ENCODE data around the gene ABLIM2. TPM values are rescaled to one million over a fixed set of nuclear protein-coding genes. Genes with fewer than 3 reads are reported as not detected.
"Not testable (repeated sequence)": the region's sequence is repeated elsewhere in the genome, so short reads cannot be mapped to it uniquely, and the experiment has no call there.

Gene ABLIM2
- total and polyA plus RNA-seq, 5 donors from 2014 or later = 0.88 to 2.0 (median 1.2) TPM

DNA sequence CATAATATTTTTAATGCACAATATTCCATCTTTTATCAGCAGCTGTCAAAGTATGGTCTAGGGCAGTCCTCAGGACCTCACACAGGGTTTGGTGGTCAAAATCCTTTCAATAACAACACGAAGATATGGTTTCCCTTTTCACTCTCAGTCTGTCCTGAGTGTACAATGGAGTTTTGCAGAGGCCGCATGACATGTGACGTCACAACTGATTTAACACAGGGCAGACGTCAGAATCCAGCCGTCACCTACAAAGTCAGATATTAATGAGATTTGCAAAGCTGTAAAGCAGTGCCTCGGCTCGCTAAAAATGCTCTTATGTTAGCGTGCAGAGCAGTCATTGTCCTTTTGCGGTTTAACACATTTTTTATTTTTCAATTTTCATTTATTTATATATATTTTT lies 12.5 kb downstream of the ABLIM2 start:
- Histone ChIP-seq H3K9me3 (ENCODE audit: control insufficient read depth in 2 of 2, low read length in 2 of 2) (no peaks in the 10 kb centered on the region), H3K27me3 (ENCODE audit: control insufficient read depth, insufficient read depth, low read length) (no peaks in the 10 kb centered on the region), H3K4me1 (ENCODE audit: control insufficient read depth, insufficient read depth, low read length, poor library complexity, severe bottlenecking) (no peaks in the 10 kb centered on the region), H3K36me3 (ENCODE audit: control insufficient read depth, insufficient read depth, low read length) (no peaks in the 10 kb centered on the region), H3K27ac (ENCODE audit: insufficient read depth, low read length, poor library complexity, severe bottlenecking) (no peak overlapping the region), H3K4me3 (ENCODE audit: low read depth, low read length) (no peak overlapping the region)
- no peak for ATAC-seq (ENCODE audit: low read depth in 2 of 2)
- Mint-ChIP-seq H3K4me1 (peaks cover 0 to 2% (median 0%) of the 10 kb centered on the region in 4 donors), H3K9me3 (peaks cover 0 to 3% (median 1%) of the 10 kb centered on the region in 7 donors), H3K27me3 (peaks cover 9% of the 10 kb centered on the region), H3K4me3 (no peak overlapping the region), H3K36me3 (no peaks in the 10 kb centered on the region), H3K27ac (no peak overlapping the region)
- no peak for DNase-seq

DNA sequence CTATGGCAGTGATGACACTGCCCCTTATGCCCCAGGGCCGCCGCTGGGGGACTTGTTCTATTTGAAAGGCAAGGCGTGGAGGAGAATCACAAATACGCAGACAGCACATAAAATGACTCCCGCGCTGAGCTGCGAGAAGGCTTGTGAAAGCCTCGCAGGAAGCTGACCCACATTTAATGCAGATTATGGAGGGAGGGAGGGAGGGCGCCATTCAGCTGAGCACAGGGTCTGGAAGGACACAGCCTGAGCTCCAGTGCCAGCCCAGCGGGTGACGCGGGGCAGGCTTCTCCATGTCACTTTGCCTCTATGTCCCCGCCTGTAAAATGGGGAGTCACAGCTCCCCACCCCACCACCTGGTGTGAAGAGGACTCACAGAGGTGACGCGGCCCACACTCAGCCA lies 14.3 kb downstream of the ABLIM2 start:
- no peak for ATAC-seq (ENCODE audit: low read depth in 2 of 2)
- peaks cover 14% of the 10 kb centered on the region for H3K27me3 Mint-ChIP-seq

DNA sequence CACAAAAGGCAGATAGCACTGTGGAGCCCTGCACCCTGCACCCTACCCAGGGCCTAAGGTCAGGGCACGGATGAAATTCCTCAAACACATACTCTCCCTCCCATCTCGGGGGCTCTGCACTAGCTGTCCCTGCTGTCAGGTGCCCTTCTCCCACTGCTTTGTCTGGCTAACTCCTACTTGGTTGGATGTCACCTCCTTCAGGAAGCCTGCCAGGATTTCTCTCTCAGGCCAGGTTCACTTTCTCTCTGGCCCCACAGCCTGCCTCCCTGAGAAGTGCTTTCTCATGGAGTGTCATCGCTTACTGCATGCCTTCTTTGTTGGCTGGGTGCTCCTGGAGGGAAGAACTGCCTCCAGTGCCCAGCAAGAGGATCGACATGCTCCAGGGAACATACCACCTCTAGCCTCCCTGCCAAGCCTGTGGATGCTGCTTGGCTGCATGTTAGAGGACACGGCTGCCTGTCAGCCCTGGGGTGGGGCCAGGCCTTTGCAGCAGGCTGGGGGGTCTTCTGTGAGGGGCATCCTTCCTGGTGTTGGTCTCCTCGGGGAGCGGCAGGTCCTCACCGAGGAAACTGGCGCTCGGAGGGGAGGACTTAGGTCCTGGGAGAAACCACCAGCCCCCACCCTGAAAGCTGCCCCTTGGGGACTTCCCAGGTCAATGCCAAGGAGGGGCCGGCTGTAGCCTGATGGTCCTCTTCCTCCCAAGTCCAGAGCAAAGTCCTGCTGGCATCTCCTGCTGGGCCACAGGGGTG lies 15.0 kb downstream of the ABLIM2 start:
- Histone ChIP-seq H3K4me3 (ENCODE audit: low read depth, low read length) (no peak overlapping the region), H3K4me1 (ENCODE audit: control insufficient read depth, insufficient read depth, low read length, poor library complexity, severe bottlenecking) (no peaks in the 10 kb centered on the region), H3K27ac (ENCODE audit: insufficient read depth, low read length, poor library complexity, severe bottlenecking) (no peak overlapping the region), H3K36me3 (ENCODE audit: control insufficient read depth, insufficient read depth, low read length) (no peaks in the 10 kb centered on the region), H3K27me3 (ENCODE audit: control insufficient read depth, insufficient read depth, low read length) (no peaks in the 10 kb centered on the region), H3K9me3 (ENCODE audit: control insufficient read depth in 2 of 2, low read length in 2 of 2) (no peaks in the 10 kb centered on the region)
- Mint-ChIP-seq H3K4me3 (no peak overlapping the region), H3K36me3 (peaks cover 5% of the 10 kb centered on the region), H3K4me1 (peaks cover 0 to 2% (median 0%) of the 10 kb centered on the region in 4 donors), H3K27me3 (peaks cover 18% of the 10 kb centered on the region), H3K9me3 (peaks cover 2 to 9% (median 4%) of the 10 kb centered on the region in 7 donors), H3K27ac (no peak overlapping the region)
- ATAC-seq (ENCODE audit: low read depth in 2 of 2) (no peak), DNase-seq (no peak)

More for the DNA sequence above, 14.3 kb downstream of the ABLIM2 start:
- DNase-seq = no peak
- no peaks in the 10 kb centered on the region for H3K36me3 ChIP-seq (ENCODE audit: control insufficient read depth, insufficient read depth, low read length)
- Mint-ChIP-seq H3K36me3 (peaks cover 3% of the 10 kb centered on the region), H3K27ac (no peak overlapping the region), H3K4me3 (no peak overlapping the region), H3K9me3 (peaks cover 1 to 8% (median 3%) of the 10 kb centered on the region in 7 donors), H3K4me1 (peaks cover 0 to 2% (median 0%) of the 10 kb centered on the region in 4 donors)
- H3K27me3 ChIP-seq (ENCODE audit: control insufficient read depth, insufficient read depth, low read length) = no peaks in the 10 kb centered on the region
- no peak overlapping the region for H3K27ac ChIP-seq (ENCODE audit: insufficient read depth, low read length, poor library complexity, severe bottlenecking)
- no peaks in the 10 kb centered on the region for H3K9me3 ChIP-seq (ENCODE audit: control insufficient read depth in 2 of 2, low read length in 2 of 2)
- no peaks in the 10 kb centered on the region for H3K4me1 ChIP-seq (ENCODE audit: control insufficient read depth, insufficient read depth, low read length, poor library complexity, severe bottlenecking)
- H3K4me3 ChIP-seq (ENCODE audit: low read depth, low read length) = no peak overlapping the region

DNA sequence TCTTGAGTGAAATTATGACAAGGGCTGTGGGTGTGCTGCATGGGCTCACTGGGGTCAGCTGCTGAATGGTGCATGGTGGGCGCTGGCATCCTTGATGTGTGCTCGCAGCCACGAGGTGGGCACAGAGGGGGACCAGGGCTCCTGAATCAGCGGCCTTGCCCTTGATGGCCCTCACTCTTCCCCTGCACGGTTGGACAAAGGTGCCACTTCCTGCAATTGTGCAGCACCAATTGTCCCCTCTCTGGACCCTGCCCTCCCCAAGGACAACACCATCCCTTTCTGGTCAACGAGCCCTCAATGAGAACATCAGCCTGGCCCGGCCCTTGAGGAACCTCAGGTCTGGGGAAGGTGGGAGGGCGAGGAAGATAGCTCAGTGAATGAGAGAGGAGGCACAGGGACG lies 16.1 kb downstream of the ABLIM2 start:
- Mint-ChIP-seq H3K36me3 (peaks cover 11% of the 10 kb centered on the region), H3K4me1 (peaks cover 0 to 2% (median 0%) of the 10 kb centered on the region in 4 donors), H3K9me3 (peaks cover 3 to 9% (median 4%) of the 10 kb centered on the region in 7 donors), H3K27ac (no peak overlapping the region), H3K4me3 (no peak overlapping the region), H3K27me3 (peaks cover 20% of the 10 kb centered on the region)
- no peaks in the 10 kb centered on the region for H3K36me3 ChIP-seq (ENCODE audit: control insufficient read depth, insufficient read depth, low read length)
- no peaks in the 10 kb centered on the region for H3K4me1 ChIP-seq (ENCODE audit: control insufficient read depth, insufficient read depth, low read length, poor library complexity, severe bottlenecking)
- H3K9me3 ChIP-seq (ENCODE audit: control insufficient read depth in 2 of 2, low read length in 2 of 2) = no peaks in the 10 kb centered on the region
- DNase-seq = no peak
- H3K4me3 ChIP-seq (ENCODE audit: low read depth, low read length) = no peak overlapping the region
- no peak for ATAC-seq (ENCODE audit: low read depth in 2 of 2)
- H3K27me3 ChIP-seq (ENCODE audit: control insufficient read depth, insufficient read depth, low read length) = no peaks in the 10 kb centered on the region
- no peak overlapping the region for H3K27ac ChIP-seq (ENCODE audit: insufficient read depth, low read length, poor library complexity, severe bottlenecking)

DNA sequence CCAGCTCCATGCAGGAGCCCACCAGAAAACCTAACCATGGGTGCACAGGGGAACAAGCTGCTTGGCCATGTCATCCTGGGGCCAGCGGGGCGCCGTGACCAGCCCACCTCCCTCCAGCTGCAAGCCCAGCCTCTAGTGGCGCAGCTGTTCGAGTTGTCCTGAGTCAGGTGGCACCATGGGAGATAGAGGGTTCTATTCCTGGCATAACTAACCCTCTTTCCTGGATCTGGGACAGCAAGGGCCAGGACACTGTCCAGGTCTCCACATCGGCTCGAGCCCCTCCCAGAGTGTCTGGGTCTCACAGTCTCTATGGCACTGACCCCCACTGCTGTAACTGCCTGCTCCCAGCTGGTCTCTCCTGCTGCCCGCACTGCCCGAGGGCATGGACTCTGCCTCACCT lies 16.7 kb downstream of the ABLIM2 start:
- no peak overlapping the region for H3K27ac ChIP-seq (ENCODE audit: insufficient read depth, low read length, poor library complexity, severe bottlenecking)
- H3K4me1 Mint-ChIP-seq = no peaks in the 10 kb centered on the region
- no peaks in the 10 kb centered on the region for H3K27me3 ChIP-seq (ENCODE audit: control insufficient read depth, insufficient read depth, low read length)
- no peaks in the 10 kb centered on the region for H3K36me3 ChIP-seq (ENCODE audit: control insufficient read depth, insufficient read depth, low read length)
- peak in 1 of 2 donors; percentile 28 for ATAC-seq (ENCODE audit: low read depth in 2 of 2)
- peaks cover 3 to 9% (median 4%) of the 10 kb centered on the region in 7 donors for H3K9me3 Mint-ChIP-seq
- H3K4me1 ChIP-seq (ENCODE audit: control insufficient read depth, insufficient read depth, low read length, poor library complexity, severe bottlenecking) = no peaks in the 10 kb centered on the region
- H3K4me3 Mint-ChIP-seq = no peak overlapping the region
- no peaks in the 10 kb centered on the region for H3K9me3 ChIP-seq (ENCODE audit: control insufficient read depth in 2 of 2, low read length in 2 of 2)
- H3K36me3 Mint-ChIP-seq = peaks cover 11% of the 10 kb centered on the region
- DNase-seq = no peak
- H3K27ac Mint-ChIP-seq = no peak overlapping the region
- H3K27me3 Mint-ChIP-seq = peaks cover 20% of the 10 kb centered on the region
- no peak overlapping the region for H3K4me3 ChIP-seq (ENCODE audit: low read depth, low read length)

DNA sequence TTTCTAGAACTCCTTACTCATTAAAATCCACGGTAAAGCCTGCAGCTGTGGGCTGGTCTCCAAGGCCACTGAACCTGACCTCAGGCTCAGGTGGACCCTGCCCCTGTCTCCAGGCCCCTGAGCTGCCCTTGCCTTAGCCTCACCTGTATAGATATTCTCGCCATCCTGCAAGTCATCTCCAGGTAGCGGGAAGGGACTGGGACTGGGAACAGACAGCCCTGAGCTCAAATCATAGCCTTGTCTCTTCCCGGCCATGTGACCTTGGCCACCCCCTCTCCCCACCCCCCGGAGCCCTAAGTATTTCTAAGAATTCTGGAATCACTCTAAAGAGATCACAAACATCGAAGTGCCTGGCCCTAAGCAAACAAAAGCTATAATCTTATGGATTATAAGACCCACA lies 17.7 kb downstream of the ABLIM2 start:
- no peaks in the 10 kb centered on the region for H3K36me3 ChIP-seq (ENCODE audit: control insufficient read depth, insufficient read depth, low read length)
- no peak for ATAC-seq (ENCODE audit: low read depth in 2 of 2)
- H3K9me3 ChIP-seq (ENCODE audit: control insufficient read depth in 2 of 2, low read length in 2 of 2) = no peaks in the 10 kb centered on the region
- no peak overlapping the region for H3K4me3 ChIP-seq (ENCODE audit: low read depth, low read length)
- no peak overlapping the region for H3K27ac ChIP-seq (ENCODE audit: insufficient read depth, low read length, poor library complexity, severe bottlenecking)
- no peaks in the 10 kb centered on the region for H3K27me3 ChIP-seq (ENCODE audit: control insufficient read depth, insufficient read depth, low read length)
- no peaks in the 10 kb centered on the region for H3K4me1 ChIP-seq (ENCODE audit: control insufficient read depth, insufficient read depth, low read length, poor library complexity, severe bottlenecking)
- H3K4me1 Mint-ChIP-seq = no peaks in the 10 kb centered on the region
- no peak overlapping the region for H3K4me3 Mint-ChIP-seq
- no peak for DNase-seq
- peaks cover 11% of the 10 kb centered on the region for H3K36me3 Mint-ChIP-seq
- H3K27me3 Mint-ChIP-seq = peaks cover 17% of the 10 kb centered on the region
- H3K27ac Mint-ChIP-seq = no peak overlapping the region
- H3K9me3 Mint-ChIP-seq = peaks cover 3 to 9% (median 4%) of the 10 kb centered on the region in 7 donors

DNA sequence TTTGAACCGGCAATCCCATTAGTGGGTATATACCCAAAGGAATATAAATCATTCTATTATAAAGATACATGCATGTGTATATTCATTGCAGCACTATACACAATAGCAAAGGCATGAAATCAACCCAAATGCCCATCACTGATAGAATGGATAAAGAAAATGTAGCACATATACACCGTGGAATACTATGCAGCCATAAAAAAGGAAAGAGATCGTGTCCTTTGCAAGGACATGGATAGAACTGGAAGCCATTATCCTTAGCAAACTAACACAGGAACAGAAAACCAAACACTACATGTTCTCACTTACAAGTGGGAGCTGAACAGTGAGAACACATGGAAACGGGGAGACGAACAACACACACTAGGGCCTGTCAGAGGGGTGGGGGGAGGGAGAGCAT lies 18.9 kb downstream of the ABLIM2 start:
- H3K4me3 Mint-ChIP-seq; H3K27ac Mint-ChIP-seq; H3K27me3 ChIP-seq (ENCODE audit: control insufficient read depth, insufficient read depth, low read length); H3K9me3 ChIP-seq (ENCODE audit: control insufficient read depth in 2 of 2, low read length in 2 of 2); ATAC-seq (ENCODE audit: low read depth in 2 of 2); H3K9me3 Mint-ChIP-seq; H3K27ac ChIP-seq (ENCODE audit: insufficient read depth, low read length, poor library complexity, severe bottlenecking); DNase-seq; H3K4me1 ChIP-seq (ENCODE audit: control insufficient read depth, insufficient read depth, low read length, poor library complexity, severe bottlenecking); H3K4me1 Mint-ChIP-seq; H3K4me3 ChIP-seq (ENCODE audit: low read depth, low read length); H3K36me3 ChIP-seq (ENCODE audit: control insufficient read depth, insufficient read depth, low read length): not testable (repeated sequence)
- H3K36me3 Mint-ChIP-seq = peaks cover 14% of the 10 kb centered on the region
- H3K27me3 Mint-ChIP-seq = peaks cover 12% of the 10 kb centered on the region

Data from CD4-positive, CD25-positive, alpha-beta regulatory T cell (primary cell).